Mesenteric fat pad (tissue), 1 donor: Measurements from ENCODE around the gene TNS3. TPM values are rescaled to one million over a fixed set of nuclear protein-coding genes. Genes with fewer than 3 reads are reported as not detected.

ENCODE experiments used
- DNase-seq: peaks from one replicate; pipeline ENCODE4 v3.0.0-alpha.2; 2020; ENCODE audit warnings: low spot score
- total RNA-seq: library from RNA; stranded (reverse); fragmentation: NEBNext Ultra II Directional; extraction: Animal tissue kit (Norgen Biotek cat#: 25700); gene quantifications from one replicate; pipeline ENCODE4 v1.2.1, GENCODE V29; 2021
- donor health status: DM: yes; HTN: yes; CAD: no.

The TNS3 gene
- total RNA-seq, 1 donor from 2014 or later = 152 TPM

DNA sequence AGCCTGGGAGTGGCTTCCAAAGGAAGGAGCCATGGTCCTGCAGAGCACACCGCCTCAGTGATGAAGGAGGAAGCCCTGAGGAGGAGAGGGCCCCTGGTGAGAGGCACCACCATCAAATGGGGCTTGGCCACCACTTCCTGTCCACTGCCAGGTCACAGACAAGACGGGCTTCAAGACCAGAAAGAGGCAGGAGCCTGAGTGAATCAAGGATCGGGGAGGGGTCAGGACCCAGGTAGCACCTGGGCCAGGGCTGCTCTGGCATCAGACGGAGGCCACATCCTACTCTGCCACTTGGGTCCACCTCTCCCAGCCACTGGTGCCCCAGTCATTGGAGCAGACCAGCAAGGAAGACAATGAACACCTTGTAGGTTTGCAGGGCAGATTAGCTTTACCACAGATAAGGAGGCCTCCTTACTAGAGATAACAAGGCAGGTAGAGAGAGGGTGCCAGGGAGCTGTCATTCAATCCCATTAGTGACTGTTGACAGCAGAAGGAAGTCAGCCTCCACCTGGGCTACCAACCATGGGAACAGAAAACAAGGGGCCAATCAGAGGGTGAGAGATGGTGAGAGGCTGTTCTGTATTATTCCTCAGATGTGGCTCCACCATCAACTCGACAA, 143.4 kb downstream of the TNS3 start:
- no peak for DNase-seq

DNA sequence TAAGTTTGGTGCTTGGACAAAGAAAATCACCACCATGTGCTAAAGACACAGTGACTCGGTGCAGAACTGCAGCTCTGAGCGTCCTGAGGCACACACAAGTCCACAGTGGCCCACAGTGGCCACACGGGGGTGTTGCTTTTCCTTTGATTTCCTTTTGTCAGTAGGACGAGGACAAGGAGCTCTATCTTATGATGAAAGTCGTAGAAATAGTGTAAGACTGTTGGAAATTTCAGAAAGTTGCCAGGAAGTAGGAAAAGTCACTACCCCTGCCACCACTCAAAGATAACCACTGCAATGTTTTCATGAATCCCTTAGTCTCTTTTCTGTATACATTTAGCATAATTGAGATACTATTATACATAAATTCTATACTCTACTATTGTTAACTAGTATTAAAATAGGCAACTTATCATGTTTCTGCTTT, 146.0 kb downstream of the TNS3 start:
- DNase-seq = no peak

DNA sequence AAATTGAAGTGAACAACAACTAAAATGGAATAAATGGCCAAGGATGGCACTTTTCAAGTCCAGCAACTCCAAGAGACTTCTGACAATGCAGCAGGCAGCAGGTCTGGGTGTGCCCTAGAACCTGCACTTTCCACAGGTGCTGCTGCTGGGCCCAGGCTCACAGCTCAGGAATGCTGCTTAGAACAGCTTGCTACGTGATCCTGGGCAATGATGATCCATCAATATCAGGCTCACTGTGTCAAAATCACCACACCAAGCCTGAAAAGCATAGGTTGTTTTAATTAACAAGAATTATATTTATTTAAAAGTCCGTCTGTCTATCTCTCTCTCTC, 148.4 kb downstream of the TNS3 start:
- peak; percentile 45 for DNase-seq

DNA sequence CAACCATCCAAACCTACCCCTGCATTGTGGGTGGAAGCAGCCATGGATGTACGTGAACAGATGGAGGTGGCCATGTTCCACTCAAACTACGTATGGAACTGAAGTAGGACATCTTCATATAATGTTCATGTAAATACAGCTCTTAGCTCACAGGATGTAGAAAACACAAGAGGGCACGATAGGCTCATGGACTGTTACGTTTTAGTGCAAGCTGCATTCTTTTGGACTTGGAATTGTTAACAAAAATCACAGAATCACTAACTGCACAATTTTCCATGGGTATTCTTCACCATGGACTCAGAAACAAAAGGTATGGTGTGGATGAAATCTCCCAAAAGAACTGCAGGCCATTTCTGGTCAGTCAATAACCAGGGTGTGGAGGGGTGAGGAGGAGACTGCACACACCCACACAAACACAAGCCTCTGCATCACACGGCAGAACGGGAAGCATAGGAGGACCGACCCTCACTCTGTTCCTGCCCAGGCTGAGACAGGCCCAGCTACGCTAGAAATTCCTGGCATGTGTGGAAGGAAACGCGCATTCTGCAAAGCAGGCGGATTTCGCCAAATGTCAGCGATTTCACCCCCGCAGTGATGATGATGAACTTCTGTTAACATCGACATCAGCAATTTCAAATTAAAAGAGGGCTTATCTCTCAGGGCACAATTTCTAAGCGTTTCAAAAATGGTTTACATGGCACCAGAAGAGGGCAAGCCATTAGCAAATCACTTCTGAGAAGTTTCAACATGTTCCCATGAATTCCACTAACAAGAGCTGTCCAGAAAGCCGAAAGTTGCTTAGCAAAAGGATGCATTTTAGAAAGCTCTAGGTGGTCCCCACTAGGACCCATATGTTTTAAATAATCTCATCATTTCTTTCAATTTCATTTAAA, 149.0 kb downstream of the TNS3 start:
- DNase-seq = peak; percentile 84

DNA sequence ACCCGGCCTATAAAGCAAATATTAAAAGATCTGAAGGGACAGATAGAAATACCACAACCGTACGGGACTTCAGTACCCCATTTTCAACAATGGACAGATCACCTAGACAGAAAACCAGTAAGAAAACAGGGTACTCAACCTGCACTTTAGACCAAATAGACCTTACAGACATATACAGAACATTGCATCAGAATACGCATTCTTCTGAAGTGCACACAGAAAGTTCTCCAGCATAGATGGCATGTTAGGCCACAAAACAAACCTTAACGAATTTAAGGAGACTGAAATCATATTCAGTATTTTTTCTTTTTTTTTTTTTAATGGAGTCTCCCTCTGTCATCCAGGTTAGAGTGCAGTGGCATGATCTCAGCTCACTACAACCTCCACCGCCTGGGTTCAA, 151.5 kb downstream of the TNS3 start:
- DNase-seq = no peak

DNA sequence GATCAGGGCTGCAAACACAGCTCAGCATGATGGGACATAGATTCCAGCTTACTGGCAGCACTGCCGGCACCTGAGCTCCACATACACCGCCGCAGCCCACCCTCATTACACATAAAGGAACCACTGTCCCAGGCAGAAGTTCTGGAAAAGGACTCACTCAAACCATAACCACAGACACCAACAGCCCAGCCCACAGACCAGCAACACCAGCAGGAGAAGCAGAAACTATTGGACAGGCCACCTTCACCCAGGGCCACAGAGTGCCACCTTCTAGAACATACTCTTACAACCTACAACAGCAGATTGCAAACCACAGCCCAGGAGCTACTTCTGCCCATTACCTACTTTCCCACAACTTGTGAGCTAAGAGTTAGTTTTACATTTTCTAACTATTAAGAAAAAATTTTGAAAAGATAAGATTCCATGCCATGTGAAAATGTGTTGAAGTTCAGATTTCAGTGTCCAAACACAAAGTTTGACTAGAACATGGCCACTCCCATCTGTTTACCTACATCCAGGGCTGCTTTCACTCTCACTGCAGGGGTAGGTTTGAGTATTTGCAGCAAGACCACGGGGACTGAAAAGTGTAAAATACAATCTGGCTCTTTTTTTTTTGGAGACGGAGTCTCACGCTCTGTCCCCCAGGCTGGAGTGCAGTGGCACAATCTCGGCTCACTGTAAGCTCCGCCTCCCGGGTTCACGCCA, 153.0 kb downstream of the TNS3 start:
- peak; percentile 60 for DNase-seq

DNA sequence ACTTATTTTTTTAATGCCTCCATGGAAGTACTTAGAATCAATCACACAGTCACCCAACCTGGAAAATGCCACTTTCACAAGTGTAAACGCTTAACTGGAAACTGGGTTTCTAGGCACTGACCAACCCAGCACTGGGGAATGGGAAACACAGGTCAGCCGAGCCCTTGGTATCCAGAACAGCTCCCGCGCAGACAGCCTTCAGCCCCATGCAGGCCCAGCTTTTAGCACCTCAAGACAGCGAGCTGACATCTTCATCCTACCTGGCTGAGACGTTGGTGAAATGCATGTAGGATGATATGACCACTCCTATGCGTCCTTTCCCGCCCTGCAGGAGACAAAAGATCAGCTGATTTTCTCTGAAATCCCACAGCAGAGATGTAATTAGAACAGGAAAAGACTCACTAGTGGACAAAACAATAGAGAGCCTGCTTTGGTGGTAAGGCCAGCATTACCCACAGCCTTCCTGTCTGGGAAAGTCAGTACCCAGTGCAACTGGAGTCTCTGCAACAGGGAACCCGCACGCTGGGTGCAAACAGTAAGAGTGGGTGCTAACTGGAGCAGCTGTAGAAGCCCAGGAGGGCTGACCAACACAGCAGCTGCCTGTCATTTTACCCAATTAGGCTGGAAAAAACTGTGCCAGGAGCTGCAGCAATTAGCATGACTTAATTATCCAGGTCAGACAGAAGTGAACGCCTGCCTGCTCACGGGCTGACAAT, 153.7 kb downstream of the TNS3 start:
- DNase-seq = no peak

DNA sequence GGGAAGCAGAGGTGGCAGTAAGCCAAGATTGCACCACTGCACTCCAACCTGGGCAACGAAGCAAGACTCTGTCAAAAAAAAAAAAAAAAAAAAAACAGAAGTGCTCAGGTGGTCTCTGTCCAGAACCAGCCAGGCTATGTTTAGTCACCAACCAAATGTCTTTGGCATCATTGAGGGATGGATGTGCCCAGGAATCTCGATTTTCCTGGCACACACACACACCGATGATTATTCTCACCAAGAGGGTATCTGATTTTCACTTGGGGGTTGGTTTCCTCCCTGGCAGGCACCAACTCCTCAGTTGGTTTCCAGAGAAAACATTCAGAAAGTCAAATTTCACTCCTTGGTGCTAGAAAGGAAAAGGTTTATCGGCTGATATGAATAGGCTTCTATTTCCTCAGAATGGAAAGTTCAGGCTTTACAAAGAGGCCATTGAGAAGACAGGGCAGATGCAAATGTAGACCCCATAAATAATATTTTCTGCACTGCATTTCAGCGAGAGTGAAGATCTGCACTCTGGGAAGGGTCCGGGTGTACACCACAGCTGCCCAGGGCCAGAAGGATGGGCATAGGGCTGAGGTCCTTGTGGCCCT, 154.8 kb downstream of the TNS3 start:
- DNase-seq = no peak

DNA sequence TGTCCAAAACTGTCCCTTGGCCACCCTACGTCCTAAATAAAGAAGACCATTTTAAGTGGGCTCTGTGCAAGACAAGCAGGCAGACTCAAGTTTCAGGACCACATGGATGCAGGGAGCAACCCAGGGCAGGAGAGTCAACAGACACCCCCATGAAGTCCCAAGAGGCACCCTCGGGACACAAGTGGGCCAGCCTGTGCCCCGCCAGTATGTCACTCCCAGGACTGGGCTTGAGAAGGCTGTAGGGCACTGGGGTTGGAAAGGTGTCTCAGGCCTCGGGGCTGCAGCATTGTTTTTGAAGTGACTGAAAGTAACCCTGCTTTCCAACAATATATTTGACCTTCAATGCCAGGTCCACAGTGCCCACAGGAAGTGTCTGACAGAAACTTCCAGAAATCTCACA, 157.4 kb downstream of the TNS3 start:
- no peak for DNase-seq

DNA sequence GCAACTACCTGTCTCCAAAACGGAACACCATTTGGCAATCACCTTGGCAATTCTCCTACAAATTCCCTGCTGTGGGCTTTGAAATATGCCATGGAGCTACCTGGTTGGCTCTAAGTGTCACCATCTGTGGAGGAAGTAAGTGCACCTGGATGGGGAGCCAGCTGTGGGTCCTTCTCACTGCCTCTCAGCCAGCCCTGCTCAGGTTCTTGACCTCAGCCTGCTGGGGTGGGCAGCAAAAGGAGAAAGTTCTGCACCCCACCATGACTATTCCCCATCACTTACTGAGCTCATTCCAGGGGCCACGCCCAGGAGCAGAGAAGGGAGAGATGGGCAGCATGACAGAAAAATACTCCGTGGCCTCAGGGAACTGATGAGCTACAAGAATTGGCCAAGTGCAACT, 158.7 kb downstream of the TNS3 start:
- no peak for DNase-seq

DNA sequence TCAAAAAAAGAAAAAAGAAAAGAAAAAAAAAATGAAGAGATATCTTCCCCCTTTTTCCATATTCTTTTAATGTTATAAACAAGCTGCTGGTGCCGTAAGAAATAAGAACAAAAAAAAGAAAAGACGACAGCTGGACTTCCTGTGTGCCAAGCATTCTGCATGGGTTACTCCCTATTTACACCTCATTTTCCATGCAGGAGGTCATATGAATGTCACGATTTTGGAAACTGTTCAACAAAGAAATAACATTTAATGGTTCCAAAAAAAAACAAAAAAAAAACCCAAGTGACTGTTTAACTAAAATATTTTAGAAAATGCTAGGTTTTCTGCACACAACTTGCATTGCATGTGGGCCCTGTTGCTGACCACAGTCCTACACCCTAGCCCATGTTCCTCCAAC, 159.3 kb downstream of the TNS3 start:
- DNase-seq = no peak

DNA sequence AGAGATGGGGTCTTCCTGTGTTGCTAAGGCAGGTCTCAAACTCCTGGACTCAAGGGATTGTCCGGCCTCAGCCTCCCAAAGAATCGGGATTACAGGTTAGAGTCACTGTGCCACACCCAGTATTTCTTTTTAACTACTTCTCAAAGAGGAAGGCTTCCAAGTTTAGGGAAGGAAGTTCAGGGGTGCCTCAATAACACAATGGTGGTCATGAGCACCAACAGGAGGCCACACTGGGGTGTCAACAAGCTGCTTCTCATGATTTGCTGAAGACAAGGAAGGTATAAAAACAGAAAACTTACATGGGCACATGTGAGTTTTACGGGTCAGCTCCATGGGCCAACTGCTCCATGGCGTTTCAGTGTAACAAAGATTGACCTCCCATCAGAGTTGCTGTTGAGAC, 160.5 kb downstream of the TNS3 start:
- DNase-seq = no peak

DNA sequence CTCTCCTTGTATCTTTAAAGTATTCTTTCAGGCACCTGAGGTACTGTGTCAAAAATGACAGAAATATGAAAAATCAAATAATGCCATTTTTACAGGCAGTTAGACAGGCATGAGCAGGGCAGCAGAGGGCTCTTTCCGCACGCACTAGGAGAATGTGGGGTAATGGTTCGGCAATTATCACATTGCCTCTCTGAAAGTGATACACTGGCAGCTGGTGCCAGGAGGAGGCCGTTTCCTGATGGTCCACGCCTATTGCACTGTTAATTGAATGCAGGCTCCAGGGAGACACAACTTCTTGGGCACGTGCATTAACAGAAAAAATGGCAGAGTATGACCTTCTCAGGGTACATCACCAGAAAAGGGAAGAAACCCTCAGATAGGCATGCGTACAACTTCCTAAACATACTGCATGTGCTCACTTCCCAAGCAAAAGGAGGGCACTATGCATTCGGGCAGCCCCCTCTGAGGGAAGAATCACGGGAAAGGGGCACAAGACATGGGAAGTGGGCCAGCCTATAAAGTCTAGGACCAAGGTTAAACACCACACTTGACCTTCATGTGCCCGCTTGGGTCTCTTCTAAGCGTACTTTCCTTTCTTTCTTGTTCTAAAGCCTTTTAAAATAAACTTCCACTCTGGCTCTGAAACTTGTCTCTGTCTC, 161.7 kb downstream of the TNS3 start:
- no peak for DNase-seq

DNA sequence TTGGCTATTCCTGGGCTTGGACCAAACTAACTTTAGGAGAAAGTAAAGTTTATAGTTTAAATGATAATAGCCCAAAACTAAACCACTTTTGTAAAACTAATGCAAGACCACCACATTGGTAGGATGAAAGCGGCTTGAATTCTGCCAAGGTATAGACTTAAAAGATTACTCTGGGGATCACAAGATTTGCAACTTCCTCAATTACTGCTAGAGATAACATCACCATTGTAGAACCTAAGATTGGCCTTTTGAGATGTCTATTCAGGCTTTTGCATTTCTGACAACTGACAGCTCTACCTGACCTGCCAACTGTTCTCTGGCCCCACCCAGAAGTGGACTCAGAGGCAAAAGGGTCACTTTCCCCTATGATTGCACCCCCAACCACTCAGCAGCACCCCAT, 162.4 kb downstream of the TNS3 start:
- DNase-seq = no peak

DNA sequence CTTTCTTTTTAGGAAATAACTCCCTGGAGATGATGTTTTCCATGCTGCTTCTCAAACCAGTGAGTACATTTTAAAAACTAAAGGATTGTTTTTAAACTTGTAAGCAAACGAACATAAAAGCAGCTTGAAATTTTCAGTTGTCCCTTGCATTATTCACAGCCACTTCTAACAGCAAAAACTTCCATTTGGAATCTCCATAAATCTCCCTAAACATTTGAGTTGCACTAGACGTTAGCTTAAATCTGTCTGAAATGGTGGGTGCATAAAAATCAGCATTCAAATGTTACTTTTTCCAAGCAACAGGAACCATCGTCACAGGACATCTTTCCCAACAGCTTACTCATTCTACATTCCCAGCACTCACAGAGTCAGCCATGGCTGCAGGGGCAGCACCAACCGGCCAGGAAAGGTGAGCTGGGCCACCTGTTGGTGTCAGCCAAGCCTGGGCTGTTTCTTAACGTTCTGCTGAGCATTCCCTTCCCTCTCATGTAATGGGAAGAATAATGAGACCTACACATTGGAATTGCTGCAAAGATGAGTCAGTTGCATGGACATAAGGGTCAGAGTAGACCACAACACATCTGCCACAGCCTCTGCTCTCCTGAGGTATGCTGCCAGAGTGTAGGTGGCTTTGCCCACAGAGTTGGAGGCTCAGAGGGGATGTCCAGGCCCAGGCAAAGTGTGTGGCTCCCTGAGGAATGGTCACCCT, 163.2 kb downstream of the TNS3 start:
- DNase-seq = no peak

DNA sequence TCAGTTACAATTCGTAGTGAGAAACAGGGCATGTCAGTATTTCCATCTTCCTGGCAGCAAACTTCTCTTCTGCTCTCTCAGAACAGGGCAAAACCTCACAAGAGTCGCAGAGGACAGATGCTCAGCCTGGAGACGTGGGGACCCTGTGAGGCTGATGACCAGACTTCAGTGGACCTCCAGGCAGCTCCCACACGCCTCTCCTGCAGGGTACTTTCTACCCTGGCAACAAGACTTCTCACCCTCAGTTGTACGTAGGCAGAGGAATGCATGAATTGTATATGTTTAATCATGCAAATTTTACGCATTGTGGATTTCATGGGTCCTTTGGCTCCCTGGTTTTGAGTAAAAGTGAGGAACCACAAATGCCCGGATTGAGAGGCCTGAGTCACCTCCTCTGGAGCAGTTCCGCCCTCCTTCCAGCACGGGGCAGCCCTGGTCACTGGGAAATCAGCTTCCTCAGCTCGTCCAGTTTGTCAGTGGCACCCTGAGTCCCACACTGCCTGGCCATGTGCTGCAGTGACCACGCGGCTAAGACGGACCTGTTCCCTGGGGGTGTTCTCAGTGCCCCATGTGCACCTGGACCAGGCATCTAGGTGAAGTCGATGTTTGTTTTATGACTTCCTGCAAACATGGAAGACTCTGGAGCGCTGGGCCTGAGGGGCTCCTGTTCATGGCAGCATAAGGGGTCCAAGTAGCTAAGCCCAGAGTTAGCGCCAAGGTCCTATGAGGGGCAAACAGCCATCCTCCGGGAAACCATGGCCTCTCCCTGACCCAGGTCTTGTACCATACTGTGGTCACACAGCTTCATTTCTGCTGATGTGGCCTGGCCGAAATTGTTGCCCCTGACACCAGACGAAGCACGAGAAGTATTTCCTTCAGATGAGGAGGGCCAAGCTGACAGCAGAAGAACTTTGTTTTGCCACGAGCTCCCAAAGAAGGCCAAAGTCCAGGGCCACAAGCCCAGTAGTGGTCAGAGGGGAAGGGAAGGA, 165.1 kb downstream of the TNS3 start:
- peak; percentile 73 for DNase-seq

DNA sequence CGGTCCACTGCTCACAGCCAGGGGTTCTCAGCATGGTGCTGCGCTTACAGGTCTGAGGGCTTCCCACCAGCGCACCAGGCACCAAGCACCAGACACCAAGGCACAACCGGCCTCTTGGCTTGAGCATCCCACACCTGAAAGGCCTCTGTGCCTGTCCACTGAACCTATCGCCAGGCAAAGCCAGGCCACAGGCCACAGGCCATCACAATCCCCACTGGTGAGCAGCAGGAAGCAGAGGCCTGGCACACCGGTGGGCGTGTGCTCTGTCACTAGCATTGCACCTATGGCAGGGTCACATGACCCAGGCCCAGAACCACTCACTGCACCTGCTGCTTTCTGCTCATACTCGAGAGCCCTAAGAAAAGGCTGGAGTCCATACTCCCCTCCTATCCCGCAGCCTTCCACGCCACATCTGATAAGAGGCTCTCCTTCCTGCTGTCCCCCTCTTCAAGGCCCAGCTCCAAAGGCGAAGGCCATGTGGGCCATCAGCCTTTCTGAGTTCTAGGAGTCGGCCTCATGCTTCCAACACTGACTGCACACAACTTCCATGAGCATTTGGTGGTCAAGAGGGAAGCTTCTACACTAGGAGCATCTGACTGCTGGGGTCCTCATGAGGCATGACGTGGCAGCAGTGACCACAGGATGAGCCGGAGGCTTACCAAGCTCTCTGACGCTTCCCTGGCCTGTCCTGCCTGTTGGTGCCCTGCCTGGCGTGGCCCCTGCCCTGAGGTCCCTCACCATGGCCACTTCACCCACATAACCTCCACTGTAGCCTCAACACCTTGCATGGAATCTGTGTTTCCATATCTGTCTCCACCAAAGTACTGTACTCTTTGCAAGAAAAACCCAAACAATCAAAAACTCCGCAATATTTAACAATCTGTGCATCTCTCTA, 166.3 kb downstream of the TNS3 start:
- no peak for DNase-seq
